Fibroblast of villous mesenchyme (primary cell): Measurements from ENCODE around the gene CCDC192. TPM values are rescaled to one million over a fixed set of nuclear protein-coding genes. Genes with fewer than 3 reads are reported as not detected.

ENCODE experiments used
- DNase-seq: peaks from one replicate; pipeline ENCODE4 v3.0.0-alpha.2; 2010; ENCODE audit warnings: low read depth
- H3K4me3 ChIP-seq: 2 replicates; pipeline ENCODE4 v1.5.1; 2011; ENCODE audit warnings: low read depth, mild to moderate bottlenecking, low read length
- CTCF ChIP-seq: IDR thresholded peaks from 2 replicates; pipeline ENCODE4 v1.5.1; 2012; ENCODE audit warnings: low read depth, mild to moderate bottlenecking, low read length; ENCODE audit not compliant: insufficient read depth
- total RNA-seq: library from RNA; depleted of rRNA; stranded (reverse); fragments of >200 nt; gene quantifications from 2 replicates; pipeline ENCODE4 v1.2.3, GENCODE V29; 2012

Gene CCDC192
- total RNA-seq, 1 donor = not detected

- no peak for TF ChIP-seq CTCF
- no peak overlapping the region for H3K4me3 ChIP-seq
- DNase-seq = no peak
Measured at GRCh38 chr5:127884416-127884815, 181.2 kb downstream of the CCDC192 start.

- TF ChIP-seq CTCF = no peak
- H3K4me3 ChIP-seq = no peak overlapping the region
- DNase-seq = no peak
Measured at GRCh38 chr5:127885176-127885575, 182.0 kb downstream of the CCDC192 start.

- H3K4me3 ChIP-seq = no peak overlapping the region
- no peak for DNase-seq
- TF ChIP-seq CTCF = no peak
Measured at GRCh38 chr5:127886081-127886480, 182.9 kb downstream of the CCDC192 start.

- H3K4me3 ChIP-seq = no peak overlapping the region
- no peak for TF ChIP-seq CTCF
- no peak for DNase-seq
Measured at GRCh38 chr5:127887282-127887681, 184.1 kb downstream of the CCDC192 start.

- no peak for TF ChIP-seq CTCF
- DNase-seq = no peak
- no peak overlapping the region for H3K4me3 ChIP-seq
Measured at GRCh38 chr5:127891942-127892341, 188.8 kb downstream of the CCDC192 start.

- H3K4me3 ChIP-seq = no peak overlapping the region
- DNase-seq = peak; percentile 47
- no peak for TF ChIP-seq CTCF
Measured at GRCh38 chr5:127892467-127893207, 189.4 kb downstream of the CCDC192 start.

- TF ChIP-seq CTCF = no peak
Measured at GRCh38 chr5:127893232-127893631, 190.0 kb downstream of the CCDC192 start.

More at GRCh38 chr5:127893232-127893631, 190.0 kb downstream of the CCDC192 start:
- DNase-seq = no peak
- no peak overlapping the region for H3K4me3 ChIP-seq
